SK-N-SH treated with all-trans-retinoic acid at 6 μM for 48 hours (cell line): Measurements from ENCODE around the gene KIAA1217.
A peak's percentile ranks its signal among the peaks of the same experiment; 100 is the strongest.

Experiments used
- ATAC-seq: fragments of 200-7000 bp; cut with Tn5 transposase; 3 replicates; pipeline ENCODE4 v1.9.1; 2020; ENCODE audit warnings: mild to moderate bottlenecking, moderate library complexity
- ARNTL ChIP-seq: fragments of 450-650 bp; formaldehyde crosslinking; IDR thresholded peaks from 2 replicates; pipeline ENCODE4 v1.5.0; 2020; ENCODE audit warnings: low read depth, mild to moderate bottlenecking, moderate library complexity, borderline replicate concordance
- BACH2 ChIP-seq: fragments of 250-450 bp; sonication (Bioruptor Pico); IDR thresholded peaks from 2 replicates; pipeline ENCODE4 v1.9.0; 2021; ENCODE audit warnings: mild to moderate bottlenecking, borderline replicate concordance
- CSDC2 ChIP-seq: fragments of 250-450 bp; sonication (Bioruptor Pico); IDR thresholded peaks from 2 replicates; pipeline ENCODE4 v1.5.0; 2020; ENCODE audit warnings: mild to moderate bottlenecking, moderate library complexity
- CSRNP3 ChIP-seq: fragments of 250-450 bp; sonication (Bioruptor Pico); IDR thresholded peaks from 2 replicates; pipeline ENCODE4 v1.5.1; 2021; ENCODE audit warnings: mild to moderate bottlenecking, moderate library complexity
- ESRRG ChIP-seq: fragments of 250-450 bp; sonication (Bioruptor Pico); IDR thresholded peaks from 2 replicates; pipeline ENCODE4 v1.6.1; 2021; ENCODE audit warnings: mild to moderate bottlenecking
- GLIS3 ChIP-seq: fragments of 250-450 bp; sonication (Bioruptor Pico); IDR thresholded peaks from 2 replicates; pipeline ENCODE4 v1.5.0; 2020; ENCODE audit warnings: mild to moderate bottlenecking, moderate library complexity
- ISL1 ChIP-seq: fragments of 250-450 bp; sonication (Bioruptor Pico); IDR thresholded peaks from 2 replicates; pipeline ENCODE4 v2.1.2; 2022; ENCODE audit warnings: mild to moderate bottlenecking, moderate library complexity
- OSR1 ChIP-seq: fragments of 250-450 bp; sonication (Bioruptor Pico); IDR thresholded peaks from 2 replicates; pipeline ENCODE4 v1.8.0; 2022; ENCODE audit warnings: moderate library complexity, mild to moderate bottlenecking, inconsistent platforms
- PATZ1 ChIP-seq: fragments of 250-450 bp; sonication (Bioruptor Pico); IDR thresholded peaks from 2 replicates; pipeline ENCODE4 v1.8.0; 2020; ENCODE audit warnings: mild to moderate bottlenecking, moderate library complexity, borderline replicate concordance
- PPARA ChIP-seq: fragments of 250-450 bp; sonication (Bioruptor Pico); IDR thresholded peaks from 2 replicates; pipeline ENCODE4 v1.5.0; 2020; ENCODE audit warnings: mild to moderate bottlenecking, borderline replicate concordance
- SNAI2 ChIP-seq: fragments of 250-450 bp; sonication (Bioruptor Pico); IDR thresholded peaks from 2 replicates; pipeline ENCODE4 v1.5.0; 2020; ENCODE audit warnings: mild to moderate bottlenecking, moderate library complexity
- TOX ChIP-seq: fragments of 250-450 bp; sonication (Bioruptor Pico); IDR thresholded peaks from 2 replicates; pipeline ENCODE4 v1.8.0; 2021; ENCODE audit warnings: mild to moderate bottlenecking, moderate library complexity, borderline replicate concordance
- TSHZ2 ChIP-seq: fragments of 250-450 bp; sonication (Bioruptor Pico); IDR thresholded peaks from 2 replicates; pipeline ENCODE4 v1.5.0; 2020; ENCODE audit warnings: mild to moderate bottlenecking, moderate library complexity
- ZC3H10 ChIP-seq: fragments of 250-450 bp; sonication (Bioruptor Pico); IDR thresholded peaks from 2 replicates; pipeline ENCODE4 v1.5.1; 2021; ENCODE audit warnings: mild to moderate bottlenecking, moderate library complexity
- ZFP3 ChIP-seq: fragments of 250-450 bp; sonication (Bioruptor Pico); IDR thresholded peaks from 2 replicates; pipeline ENCODE4 v1.5.0; 2020; ENCODE audit warnings: mild to moderate bottlenecking, moderate library complexity
- ZFP30 ChIP-seq: fragments of 450-650 bp; formaldehyde crosslinking; IDR thresholded peaks from 2 replicates; pipeline ENCODE4 v1.5.0; 2022; ENCODE audit warnings: mild to moderate bottlenecking, moderate library complexity
- ZNF565 ChIP-seq: fragments of 450-650 bp; formaldehyde crosslinking; conservative IDR thresholded peaks from 2 replicates; pipeline ENCODE4 v1.5.0; 2020; ENCODE audit warnings: low read depth, mild to moderate bottlenecking, moderate library complexity
- ZNF8 ChIP-seq: fragments of 450-650 bp; formaldehyde crosslinking; IDR thresholded peaks from 2 replicates; pipeline ENCODE4 v1.5.0; 2020; ENCODE audit warnings: mild to moderate bottlenecking, moderate library complexity
- TF ChIP-seq, protein P1 (sequence below): fragments of 250-450 bp; sonication (Bioruptor Pico); IDR thresholded peaks from 2 replicates; pipeline ENCODE4 v1.5.1; 2020; ENCODE audit warnings: low read depth, mild to moderate bottlenecking, moderate library complexity

KIAA1217 gene

DNA sequence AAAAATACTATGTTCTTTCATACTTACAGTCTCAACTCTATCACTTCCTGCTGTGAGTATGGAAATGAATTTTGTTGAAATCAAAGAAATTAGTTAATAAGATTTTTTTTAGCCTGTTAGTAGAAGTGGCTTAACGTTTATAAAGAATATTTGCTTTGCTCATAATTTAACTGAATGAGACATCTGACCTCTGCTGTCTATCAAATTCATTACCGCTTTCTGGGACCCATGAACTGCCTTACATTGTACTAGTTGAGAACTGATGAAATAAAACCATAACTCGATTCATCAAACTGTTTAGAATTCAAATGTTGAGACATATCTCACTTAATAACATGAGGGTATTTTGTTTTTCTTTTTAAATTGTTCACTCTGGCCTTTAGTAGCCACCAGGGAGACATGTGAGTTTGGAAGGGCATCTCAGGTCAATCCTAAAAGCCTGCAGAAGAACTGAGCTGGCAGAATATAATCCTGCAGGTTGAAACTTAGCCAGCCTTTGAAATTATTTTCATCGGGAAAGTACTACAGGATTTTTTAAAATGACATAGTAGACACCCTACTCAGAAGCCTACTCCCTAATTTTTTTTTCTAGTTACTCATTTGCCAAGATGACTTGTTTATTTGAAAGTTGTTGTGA is 78.7 kb downstream of the KIAA1217 start:
- TF ChIP-seq OSR1 (CRISPR knock-in tag), result no peak
- no peak for TF ChIP-seq CSRNP3
- TF ChIP-seq PATZ1 (CRISPR knock-in tag), result no peak
- no peak for TF ChIP-seq ISL1 (CRISPR knock-in tag)
- TF ChIP-seq CSDC2 (CRISPR knock-in tag), result no peak
- TF ChIP-seq ARNTL (CRISPR knock-in tag), result no peak
- no peak for TF ChIP-seq GLIS3 (CRISPR knock-in tag)
- TF ChIP-seq ZC3H10 (CRISPR knock-in tag), result no peak
- no peak for TF ChIP-seq ZNF565 (CRISPR knock-in tag)
- TF ChIP-seq ZFP3 (CRISPR knock-in tag), result no peak
- TF ChIP-seq ESRRG (CRISPR knock-in tag), result no peak
- TF ChIP-seq TSHZ2 (CRISPR knock-in tag), result no peak
- TF ChIP-seq, protein P1, sequence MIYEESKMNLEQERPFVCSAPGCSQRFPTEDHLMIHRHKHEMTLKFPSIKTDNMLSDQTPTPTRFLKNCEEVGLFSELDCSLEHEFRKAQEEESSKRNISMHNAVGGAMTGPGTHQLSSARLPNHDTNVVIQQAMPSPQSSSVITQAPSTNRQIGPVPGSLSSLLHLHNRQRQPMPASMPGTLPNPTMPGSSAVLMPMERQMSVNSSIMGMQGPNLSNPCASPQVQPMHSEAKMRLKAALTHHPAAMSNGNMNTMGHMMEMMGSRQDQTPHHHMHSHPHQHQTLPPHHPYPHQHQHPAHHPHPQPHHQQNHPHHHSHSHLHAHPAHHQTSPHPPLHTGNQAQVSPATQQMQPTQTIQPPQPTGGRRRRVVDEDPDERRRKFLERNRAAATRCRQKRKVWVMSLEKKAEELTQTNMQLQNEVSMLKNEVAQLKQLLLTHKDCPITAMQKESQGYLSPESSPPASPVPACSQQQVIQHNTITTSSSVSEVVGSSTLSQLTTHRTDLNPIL (CRISPR knock-in tag), result no peak
- no peak for TF ChIP-seq ZFP30 (CRISPR knock-in tag)
- peak; percentile 51; the same call in 2 of the 3 replicates for ATAC-seq

GRCh38 chr10:24288581-24288980 is 79.6 kb downstream of the KIAA1217 start:
- no peak for TF ChIP-seq BACH2 (CRISPR knock-in tag)
- no peak for TF ChIP-seq TSHZ2 (CRISPR knock-in tag)
- TF ChIP-seq, protein P1 (CRISPR knock-in tag), result no peak
- no peak for TF ChIP-seq ZNF8 (CRISPR knock-in tag)
- ATAC-seq, result 0 out of 3 replicates have a peak, but pooled peaks have one; percentile 24

DNA sequence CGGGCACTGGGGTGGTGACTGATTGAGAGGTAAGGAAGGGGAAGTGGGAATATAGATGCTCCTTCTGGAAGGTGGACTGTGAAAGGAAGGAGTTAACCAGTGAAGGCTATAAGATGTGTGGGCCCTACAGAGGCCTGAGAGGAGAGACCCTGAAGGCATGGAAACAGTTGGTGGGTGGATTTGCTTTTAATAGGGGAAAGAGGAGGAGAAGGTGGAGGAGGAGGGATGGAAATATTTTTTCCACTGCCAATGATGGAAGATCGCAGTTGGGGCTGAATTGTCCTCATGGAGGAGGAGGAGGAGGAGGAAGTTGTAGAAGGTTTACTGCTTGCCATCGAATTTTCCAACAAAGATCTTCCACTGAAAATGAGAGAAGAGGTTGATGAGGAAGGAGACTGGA is 80.3 kb downstream of the KIAA1217 start:
- ATAC-seq, result no peak
- TF ChIP-seq TOX (CRISPR knock-in tag) (no peak), PATZ1 (CRISPR knock-in tag) (no peak), ESRRG (CRISPR knock-in tag) (no peak), ZC3H10 (CRISPR knock-in tag) (no peak), SNAI2 (CRISPR knock-in tag) (no peak), ZNF565 (CRISPR knock-in tag) (no peak), ARNTL (CRISPR knock-in tag) (no peak), PPARA (CRISPR knock-in tag) (no peak), ZFP3 (CRISPR knock-in tag) (no peak)
- TF ChIP-seq, protein P1 (CRISPR knock-in tag), result no peak
